ENCODE data around the gene DPP6.

GRCh38 chr7:154880513-154880912 lies 828.3 kb downstream of the DPP6 start:
- TF ChIP-seq CTCF (IDR thresholded peaks at IDR 0.05) (no peak), EZH2 (IDR thresholded peaks at IDR 0.05; ENCODE audit: borderline replicate concordance, insufficient read depth, low read depth, low read length, poor library complexity, severe bottlenecking) (no peak)

Measured in B cell (primary cell).